ENCODE results near the gene MARCO.
"Not testable (repeated sequence)": the region's sequence is repeated elsewhere in the genome, so short reads cannot be mapped to it uniquely, and the experiment has no call there.

The MARCO gene

DNA sequence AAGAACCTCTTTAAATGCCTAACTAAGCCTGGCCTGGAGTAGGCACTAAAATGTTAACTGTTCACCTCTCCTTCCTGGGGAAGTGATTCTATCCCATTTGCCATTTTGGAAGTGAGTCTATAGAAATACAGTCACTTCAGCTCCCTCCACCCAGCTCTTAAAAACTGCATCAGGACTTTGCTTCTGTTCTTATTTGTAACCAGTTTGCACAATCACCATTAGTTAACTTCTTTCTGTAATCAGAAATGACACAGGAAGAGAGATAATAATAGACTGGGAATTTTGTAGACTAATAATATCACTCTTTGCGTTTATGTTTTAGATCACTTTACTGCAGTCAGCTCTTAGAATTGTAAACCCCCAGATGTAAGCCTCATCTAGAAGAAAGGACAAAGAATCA, 16.0 kb upstream of the MARCO start:
- no peak for DNase-seq

DNA sequence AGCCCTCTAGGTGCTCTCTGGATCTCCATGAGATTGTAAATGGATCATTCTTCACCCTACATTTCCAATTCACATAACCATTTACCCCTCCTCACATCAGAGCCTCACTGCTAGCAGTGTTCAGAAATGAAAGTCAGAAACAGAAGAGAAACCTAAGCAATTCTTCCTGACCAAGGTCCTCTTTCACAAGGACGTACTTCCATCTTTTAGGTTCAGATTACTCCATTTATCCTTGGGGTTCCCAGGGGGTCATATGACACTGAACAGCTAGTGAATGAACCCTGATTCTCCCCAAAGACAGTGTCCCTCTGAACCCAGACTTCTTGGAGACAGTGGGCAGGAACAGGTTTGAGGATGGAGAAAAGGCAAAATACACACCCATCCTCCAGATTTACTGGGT, 12.9 kb upstream of the MARCO start:
- DNase-seq = no peak

DNA sequence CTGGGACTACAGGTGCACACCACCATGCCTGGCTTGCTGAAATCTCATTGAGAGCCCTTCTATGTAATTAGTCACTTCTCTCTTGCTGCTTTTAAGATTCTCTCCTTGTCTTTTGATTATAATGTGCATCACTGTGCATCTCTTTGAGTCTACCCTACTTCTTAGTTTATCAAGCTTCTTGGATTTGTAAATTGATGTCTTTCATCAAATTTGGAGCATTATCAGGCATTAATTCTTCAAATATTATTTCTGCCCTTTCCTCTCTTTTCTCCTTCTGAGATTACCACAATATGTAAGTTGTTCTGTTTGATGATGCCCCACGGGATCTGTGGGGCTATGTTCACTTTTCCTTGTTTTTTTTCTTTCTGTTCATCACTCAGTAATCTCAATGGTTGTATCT, 9.0 kb upstream of the MARCO start:
- no peak for DNase-seq

DNA sequence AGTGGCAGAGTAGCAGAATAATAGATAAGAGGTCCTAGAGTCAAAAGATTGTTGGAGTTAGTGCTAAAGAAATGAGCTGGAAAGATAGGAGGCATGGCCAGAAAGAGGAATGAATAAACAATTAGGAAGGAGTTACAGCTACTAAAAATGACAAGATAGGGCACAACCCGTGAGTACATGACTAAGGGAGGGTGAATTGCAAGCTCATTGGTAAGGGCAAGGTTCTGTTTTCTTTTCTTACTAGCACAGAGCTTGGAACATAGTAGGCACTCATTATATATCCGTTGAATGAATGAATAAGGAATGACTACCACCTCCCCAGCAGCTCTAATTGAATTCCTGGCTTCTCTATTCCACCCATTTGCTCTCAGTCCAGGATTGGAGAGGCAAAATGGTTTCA, 5.7 kb upstream of the MARCO start:
- DNase-seq = no peak

GRCh38 chr2:118936936-118937335, 5.1 kb upstream of the MARCO start:
- DNase-seq = peak in 1 of 56 donors; percentile 34

DNA sequence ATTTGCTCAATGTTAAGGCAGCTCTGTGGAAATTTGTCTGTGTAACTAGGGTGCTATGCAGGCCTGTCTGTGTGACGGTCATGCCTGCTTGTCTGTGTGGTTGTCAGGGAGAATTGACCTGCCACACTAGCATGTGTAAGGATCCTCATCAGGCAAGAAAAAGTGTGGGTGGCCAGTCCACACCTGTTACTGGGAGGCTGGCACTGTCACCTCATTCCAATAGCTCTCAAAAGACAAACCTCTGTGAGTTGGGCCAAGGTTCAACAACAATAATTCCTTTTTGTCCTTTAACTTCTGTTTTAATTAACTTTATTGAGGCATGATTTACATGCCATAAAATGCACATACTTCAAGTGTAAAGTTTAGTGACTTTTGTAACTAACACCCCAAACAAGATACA, 4.2 kb upstream of the MARCO start:
- no peak for DNase-seq

- DNase-seq = no peak
Observed at GRCh38 chr2:118939994-118940393, 2.0 kb upstream of the MARCO start.

DNA sequence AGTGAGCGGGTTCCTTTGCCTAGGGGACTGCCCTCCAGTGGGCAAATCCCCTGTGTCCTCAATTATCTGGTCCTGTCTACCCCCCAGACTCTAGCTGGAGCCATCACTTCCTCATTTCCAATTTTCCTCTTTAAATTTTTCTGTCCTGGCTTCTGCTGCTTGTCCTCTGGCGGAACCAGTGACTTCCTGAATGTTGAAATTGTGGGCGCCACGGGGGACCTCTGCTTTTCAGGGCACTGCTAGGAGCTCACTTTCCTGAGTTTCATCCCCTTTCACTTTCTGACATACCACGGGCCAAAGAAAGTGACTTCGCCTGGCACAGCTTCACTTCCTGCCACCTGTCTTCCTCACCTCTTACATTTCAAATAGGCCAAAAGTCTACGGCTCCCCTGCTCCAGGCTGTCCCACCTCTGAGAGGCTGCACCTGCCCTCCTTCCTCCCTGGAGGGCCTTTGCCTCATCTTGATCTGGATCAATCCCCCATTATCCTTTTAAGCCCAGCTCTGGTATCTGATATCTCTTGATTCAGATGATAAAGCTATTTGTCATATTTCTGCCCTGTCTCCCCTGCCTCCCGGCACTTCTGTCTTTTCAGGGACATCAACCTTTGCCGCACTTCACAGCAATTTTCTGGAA, 1.4 kb upstream of the MARCO start:
- peak in 13 of 56 donors; percentile 2 to 45 (median 8) for DNase-seq

DNA sequence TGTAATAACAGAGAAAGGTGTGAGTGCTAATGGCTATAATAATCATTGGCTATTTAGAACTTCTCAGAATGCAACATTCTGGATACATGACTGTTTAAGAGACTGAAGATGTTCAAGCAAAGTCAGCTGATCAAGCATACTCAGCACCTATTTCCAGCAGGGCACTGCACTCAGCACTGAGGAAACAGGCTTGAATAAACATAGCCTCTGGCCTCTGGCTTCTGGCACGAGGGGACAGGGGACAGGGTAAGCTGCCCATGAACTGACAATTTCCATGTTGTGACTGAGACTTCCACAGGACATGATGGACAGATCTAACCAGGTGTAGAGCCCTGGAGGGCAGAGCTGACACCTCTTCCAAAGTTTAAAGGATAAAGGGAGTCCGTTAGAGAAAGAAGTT, 1.3 kb downstream of the MARCO start:
- no peak for DNase-seq

DNA sequence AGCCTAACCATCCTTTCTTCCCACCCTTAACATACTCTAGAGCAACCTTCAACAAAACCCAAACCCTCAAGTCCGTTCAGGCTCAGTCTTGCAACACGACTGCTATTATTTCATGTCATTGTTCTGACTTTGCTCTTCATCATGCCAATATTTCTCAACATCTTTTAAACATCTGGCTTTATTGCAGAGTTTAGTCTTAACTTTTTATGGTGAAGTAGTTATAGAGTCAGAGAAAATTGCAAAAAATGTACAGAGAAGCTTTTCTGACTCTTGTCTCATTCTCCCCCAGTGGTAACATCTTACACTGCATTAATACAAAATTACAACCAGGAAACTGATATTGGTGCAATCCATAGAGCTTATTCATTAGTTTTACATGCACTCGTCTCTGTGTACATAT, 3.9 kb downstream of the MARCO start:
- no peak for DNase-seq

- not testable (repeated sequence) for DNase-seq
Observed at GRCh38 chr2:118948266-118948665, 6.3 kb downstream of the MARCO start.

GRCh38 chr2:118954297-118955060, 12.5 kb downstream of the MARCO start:
- DNase-seq = no peak

- DNase-seq = no peak
Observed at GRCh38 chr2:118965737-118966136, 23.7 kb downstream of the MARCO start.

DNA sequence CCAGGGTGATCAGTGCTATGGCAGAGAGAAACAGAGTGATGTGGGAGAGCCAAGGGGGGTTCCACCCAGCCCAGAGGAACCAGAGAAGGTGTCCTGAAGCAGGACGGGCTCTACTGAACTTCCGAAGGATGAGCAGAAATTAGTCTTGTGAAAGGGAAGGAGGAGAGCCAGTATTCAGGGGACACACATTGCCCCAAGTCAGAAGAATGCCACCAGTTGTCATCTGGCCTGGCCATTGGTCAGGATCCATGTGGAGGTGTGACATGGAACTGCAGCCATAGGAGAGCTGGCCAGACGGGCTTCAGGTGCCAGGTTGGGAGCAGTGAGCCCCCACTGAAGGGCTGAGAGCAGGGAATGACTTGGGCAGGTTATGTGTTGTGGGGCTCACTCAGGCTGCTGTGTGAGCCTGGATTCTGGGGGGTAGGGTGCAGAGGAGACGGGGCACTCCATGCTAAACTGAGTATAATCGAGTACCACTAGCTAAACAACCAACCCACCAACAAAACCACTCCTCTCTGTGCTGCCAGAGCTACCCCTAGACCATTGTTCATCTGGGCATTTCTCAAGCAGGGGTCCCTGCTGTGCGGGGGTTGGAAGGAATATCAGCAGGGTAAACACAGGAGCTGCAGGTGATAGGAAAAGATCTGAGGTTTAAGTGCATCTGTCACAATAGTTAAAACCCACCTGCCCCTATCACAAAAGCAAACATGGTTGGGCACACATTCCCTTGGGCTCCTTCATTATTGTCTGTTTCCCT, 25.3 kb downstream of the MARCO start:
- no peak for DNase-seq

DNA sequence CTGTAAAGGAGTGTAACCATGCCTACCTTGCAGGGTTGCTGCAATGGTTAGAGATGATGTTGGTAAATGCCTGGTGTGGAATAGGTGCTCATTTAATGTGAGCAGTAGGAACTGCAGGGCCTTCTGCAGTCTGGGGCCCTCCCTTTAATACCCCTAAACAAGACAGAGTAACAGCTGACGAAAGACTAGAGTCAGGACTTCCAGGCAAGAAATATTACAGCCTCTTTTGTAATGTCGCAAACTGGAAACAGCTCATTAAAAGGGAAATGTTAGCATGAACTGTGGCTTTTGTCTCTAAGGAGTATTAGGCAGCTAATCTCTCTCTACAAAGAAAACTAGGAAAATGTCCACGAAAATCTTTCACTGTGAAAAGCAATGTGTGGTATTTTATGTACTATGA, 26.0 kb downstream of the MARCO start:
- no peak for DNase-seq

DNA sequence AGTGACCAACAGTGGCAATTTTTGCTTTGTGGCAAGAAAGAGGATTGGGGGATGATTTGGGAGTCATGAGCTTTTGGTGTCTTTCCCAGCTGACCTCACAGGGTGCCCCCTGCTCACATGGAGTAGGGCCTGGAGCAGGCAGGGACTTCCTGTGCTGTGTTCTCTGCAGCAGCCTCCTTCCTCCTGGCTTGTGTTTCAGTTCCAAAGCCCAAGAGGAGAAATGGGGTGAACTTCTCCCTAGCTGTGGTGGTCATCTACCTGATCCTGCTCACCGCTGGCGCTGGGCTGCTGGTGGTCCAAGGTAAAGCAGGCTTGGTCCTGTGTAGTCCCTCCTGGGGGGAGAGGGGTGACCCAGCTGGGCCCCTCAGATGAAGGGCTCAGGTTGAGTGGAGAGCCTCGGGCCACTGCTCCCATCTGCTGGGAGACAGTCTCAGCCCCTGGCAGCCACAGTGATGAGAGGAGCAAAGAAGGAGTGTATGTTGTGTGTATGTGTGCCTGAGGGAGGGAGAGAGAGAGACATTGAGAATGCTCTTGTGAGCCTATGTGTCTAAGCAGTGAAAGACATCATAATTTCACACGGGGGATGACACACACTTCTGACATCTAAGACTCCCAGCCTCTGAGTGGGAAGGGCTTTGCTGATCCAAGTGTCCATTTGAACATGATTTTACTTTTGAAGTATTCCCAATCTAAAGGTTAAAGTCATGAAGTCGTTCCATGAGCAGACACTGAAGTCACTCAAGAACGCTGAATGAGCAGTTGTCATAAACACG, 27.2 kb downstream of the MARCO start:
- no peak for DNase-seq

GRCh38 chr2:118969734-118970395, 27.9 kb downstream of the MARCO start:
- DNase-seq = no peak

GRCh38 chr2:118970396-118971135, 28.6 kb downstream of the MARCO start:
- no peak for DNase-seq

DNA sequence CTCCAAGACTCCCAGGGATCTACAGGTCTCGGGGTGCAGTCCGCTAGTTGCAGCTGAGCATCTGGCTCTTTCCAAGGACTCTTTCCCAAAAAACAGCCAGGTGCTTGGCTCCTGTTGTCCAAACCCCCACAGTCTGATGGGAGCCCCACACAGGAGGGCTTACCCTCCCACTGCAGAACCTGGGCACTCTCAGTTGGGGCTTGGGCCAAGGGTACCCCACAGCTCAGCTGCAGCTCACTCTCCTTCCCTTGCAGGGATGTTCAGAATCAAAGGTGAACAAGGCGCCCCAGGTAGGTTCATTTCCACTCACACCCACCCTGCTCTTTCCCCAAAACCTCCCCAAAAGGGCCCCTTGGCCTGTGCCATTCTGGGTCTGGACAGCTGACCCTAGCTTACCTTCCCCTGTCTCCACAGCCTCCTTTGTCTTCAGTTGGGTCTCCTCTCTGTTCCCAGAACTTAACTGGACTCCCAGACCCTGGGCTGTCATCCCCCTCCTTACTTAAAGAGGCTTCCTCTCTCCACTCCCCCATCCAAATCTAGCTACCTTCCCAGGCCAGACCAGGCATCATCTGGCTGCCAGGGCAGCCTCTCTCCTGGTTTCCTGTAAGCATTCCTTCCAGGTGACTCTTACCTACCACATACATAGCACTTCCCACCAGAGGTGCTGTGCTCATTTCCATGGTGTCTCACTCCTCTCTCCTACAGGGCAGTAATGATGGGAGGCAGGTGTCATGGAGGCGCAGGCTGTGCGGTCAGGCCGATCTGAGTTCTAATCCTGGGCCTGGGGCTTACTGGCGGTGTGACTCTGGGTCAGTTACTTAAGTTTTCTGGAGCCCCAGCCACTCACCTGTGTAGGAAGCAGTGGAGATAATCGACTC, 29.5 kb downstream of the MARCO start:
- DNase-seq = no peak

All from amygdala (tissue), 56 donors.